GM23248 (cell line): ENCODE data around the gene MTCH1. TPM values are rescaled to one million over a fixed set of nuclear protein-coding genes. Genes with fewer than 3 reads are reported as not detected.

Source experiments
- DNase-seq: peaks from one replicate; pipeline ENCODE4 v3.0.0-alpha.2; 2015
- H2AFZ ChIP-seq: fragments of 200-600 bp; sonication (generic); 2 replicates; pipeline ENCODE4 v1.6.1; 2016; ENCODE audit warnings: antibody characterized with exemption
- H3F3A ChIP-seq: fragments of 200-600 bp; sonication (generic); 2 replicates; pipeline ENCODE4 v1.6.1; 2016; ENCODE audit warnings: mild to moderate bottlenecking, antibody characterized with exemption, mixed run types; ENCODE audit not compliant: insufficient read depth
- H3K27ac ChIP-seq: fragments of 200-600 bp; sonication (generic); 2 replicates; pipeline ENCODE4 v1.5.1; 2016; ENCODE audit warnings: mild to moderate bottlenecking
- H3K27me3 ChIP-seq: fragments of 200-600 bp; sonication (generic); replicated peaks from 2 replicates; pipeline ENCODE4 v1.6.1; 2016; ENCODE audit warnings: mild to moderate bottlenecking; ENCODE audit not compliant: insufficient read depth
- H3K36me3 ChIP-seq: fragments of 200-600 bp; sonication (generic); 2 replicates; pipeline ENCODE4 v1.6.1; 2016; ENCODE audit warnings: low read depth, mild to moderate bottlenecking
- H3K4me1 ChIP-seq: fragments of 200-600 bp; sonication (generic); 2 replicates; pipeline ENCODE4 v1.6.1; 2016; ENCODE audit warnings: mild to moderate bottlenecking; ENCODE audit not compliant: insufficient read depth
- H3K4me2 ChIP-seq: fragments of 200-600 bp; sonication (generic); one replicate; pipeline ENCODE4 v1.6.1; 2016; ENCODE audit warnings: mild to moderate bottlenecking; ENCODE audit not compliant: unreplicated experiment
- H3K4me3 ChIP-seq: fragments of 200-600 bp; sonication (generic); 2 replicates; pipeline ENCODE4 v1.5.1; 2016; ENCODE audit warnings: mild to moderate bottlenecking
- H3K79me2 ChIP-seq: fragments of 200-600 bp; sonication (generic); 2 replicates; pipeline ENCODE4 v1.6.1; 2016; ENCODE audit warnings: mild to moderate bottlenecking; ENCODE audit not compliant: insufficient read depth
- H3K9ac ChIP-seq: fragments of 200-600 bp; sonication (generic); 2 replicates; pipeline ENCODE4 v1.6.1; 2016; ENCODE audit warnings: mild to moderate bottlenecking
- H3K9me2 ChIP-seq: fragments of 200-600 bp; sonication (generic); 2 replicates; pipeline ENCODE4 v1.6.1; 2016; ENCODE audit warnings: mixed run types, mild to moderate bottlenecking, moderate library complexity; ENCODE audit not compliant: insufficient read depth
- H3K9me3 ChIP-seq: fragments of 200-600 bp; sonication (generic); one replicate; pipeline ENCODE4 v1.6.1; 2017; ENCODE audit warnings: low read depth
- H4K20me1 ChIP-seq: fragments of 200-600 bp; sonication (generic); 2 replicates; pipeline ENCODE4 v1.6.0; 2016; ENCODE audit not compliant: insufficient read depth
- EZH2 ChIP-seq: fragments of 200-600 bp; sonication (generic); IDR thresholded peaks from 2 replicates; pipeline ENCODE4 v1.6.1; 2018; ENCODE audit warnings: antibody characterized with exemption, mild to moderate bottlenecking; ENCODE audit not compliant: insufficient read depth, poor library complexity, severe bottlenecking
- EZH2phosphoT487 ChIP-seq: fragments of 200-600 bp; sonication (generic); IDR thresholded peaks from 2 replicates; pipeline ENCODE4 v1.6.1; 2018; ENCODE audit warnings: antibody characterized with exemption, moderate library complexity, mild to moderate bottlenecking, low read depth; ENCODE audit not compliant: insufficient read depth
- WGBS, 2 experiments: methylation state at CpG; one replicate each; pipeline ENCODE4 v1.1.6; 2015 to 2017; ENCODE audit warnings: low lambda C conversion rate in 2 of 2, low coverage in 1 of 2; ENCODE audit errors: missing lambda C conversion rate in 2 of 2; 5-methylcytosine and 5-hydroxymethylcytosine counted together
- in situ Hi-C: fragments of 300-500 bp; cut with MboI; formaldehyde crosslinking; loops from 2 replicates; pipeline ENCODE4 v1.15.0; 2020
- polyA plus RNA-seq: library from polyadenylated mRNA; unstranded; fragments of >200 nt; fragmentation: Nextera tagmentation; extraction: Ambion mirVana; gene quantifications from 2 replicates; pipeline ENCODE4 v1.2.1, GENCODE V29; 2016
- total RNA-seq: library from RNA; depleted of rRNA; stranded (reverse); fragments of >200 nt; shearing (Covaris generic); gene quantifications from 2 replicates; pipeline ENCODE4 v1.2.3, GENCODE V29; 2014

The MTCH1 gene
- total and polyA plus RNA-seq, 2 experiments from 2014 or later: 370 to 473 TPM

DNA sequence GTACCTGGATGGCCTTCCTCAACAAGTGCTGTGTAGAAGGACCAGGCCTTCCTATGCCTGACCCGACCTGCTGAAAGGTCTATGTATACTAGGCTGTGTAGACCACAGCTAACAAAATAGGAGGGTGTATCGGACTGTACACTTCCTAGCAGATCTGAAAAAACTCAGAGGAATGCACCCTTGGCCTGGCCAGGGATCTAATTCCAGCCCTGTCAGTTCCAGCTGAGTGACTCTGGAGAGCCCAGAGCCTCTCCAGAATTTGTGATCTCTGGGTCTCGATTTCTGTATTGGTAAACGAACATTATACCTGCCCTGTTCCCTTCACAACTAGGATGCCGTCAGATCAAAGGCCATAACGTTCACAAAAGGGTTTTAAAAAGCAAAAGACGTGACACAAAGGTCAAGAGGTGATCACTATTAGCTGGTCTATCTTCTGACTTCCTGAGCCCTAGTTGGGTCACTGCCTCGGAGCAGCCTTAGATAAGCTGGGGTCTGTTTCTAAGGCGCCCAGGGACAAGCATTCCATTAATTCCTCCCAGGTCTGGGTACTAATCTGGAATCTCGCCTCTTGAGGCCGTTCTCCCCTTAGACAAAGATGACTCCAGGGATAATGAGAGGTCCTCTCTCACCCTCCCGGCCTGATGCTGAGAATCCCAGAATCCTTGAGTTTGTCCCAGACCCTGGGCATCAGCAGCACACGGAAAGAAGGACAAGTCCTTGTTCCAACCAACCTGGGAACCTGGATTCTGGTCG, 13.9 kb downstream of the MTCH1 start:
- WGBS, 2 experiments: 79 to 83% methylated on average over 14 of the region's 14 CpGs

DNA sequence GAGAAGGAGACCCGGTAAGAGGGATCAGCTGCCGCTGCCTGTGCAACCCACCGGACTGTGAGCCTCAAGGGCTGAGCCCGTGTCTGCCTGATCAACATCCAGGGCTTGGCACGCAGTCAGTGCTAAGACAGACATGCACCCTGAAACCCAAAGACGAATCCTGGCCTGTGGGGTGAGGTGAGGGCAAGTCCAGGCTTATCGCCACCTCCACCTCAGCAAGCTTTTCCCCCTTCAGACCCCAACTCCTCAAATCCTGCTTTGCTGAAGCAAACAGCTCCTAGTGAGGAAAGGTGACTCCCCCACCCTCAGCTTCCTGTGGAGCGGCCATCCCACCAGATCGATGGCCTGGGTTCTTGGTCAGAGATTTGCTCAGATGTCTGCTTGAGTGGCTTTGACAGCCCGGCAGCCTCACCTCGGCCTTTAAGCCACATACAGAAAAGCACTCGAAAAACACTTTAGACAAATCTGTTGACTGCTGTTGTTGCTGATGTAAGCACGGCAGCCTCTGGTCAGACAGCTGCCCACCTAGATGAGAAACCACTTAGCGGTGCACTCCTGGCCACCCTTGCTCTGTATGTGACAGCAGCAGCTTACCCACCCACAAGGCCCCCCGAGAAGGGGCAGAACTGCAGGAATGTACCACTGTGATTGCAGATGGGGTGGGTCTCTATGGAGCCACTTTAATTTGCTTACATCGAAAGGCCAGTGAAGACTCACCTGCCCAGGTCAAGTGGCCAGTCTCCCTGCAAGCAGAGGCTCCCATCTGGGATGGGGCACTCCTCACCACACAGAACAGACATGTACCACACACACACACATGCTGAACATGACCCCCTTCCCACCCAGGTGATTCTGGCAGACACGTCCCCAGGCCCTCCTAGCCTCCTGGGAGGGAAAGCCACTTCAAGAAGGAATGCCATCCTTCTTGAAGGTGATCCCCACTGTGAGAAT, 14.8 kb downstream of the MTCH1 start:
- H3K79me2 ChIP-seq: peaks cover 44% of the 10 kb centered on the region
- H2AFZ ChIP-seq: no peak overlapping the region
- no peak overlapping the region for H3K4me3 ChIP-seq
- H3K27ac ChIP-seq: no peak overlapping the region
- no peaks in the 10 kb centered on the region for H3K27me3 ChIP-seq
- H3K9me3 ChIP-seq: no peaks in the 10 kb centered on the region
- H3K36me3 ChIP-seq: peaks cover 75% of the 10 kb centered on the region
- no peak overlapping the region for H3K4me2 ChIP-seq
- peaks cover 35% of the 10 kb centered on the region for H3F3A ChIP-seq
- 73 to 74% methylated on average over 16 to 17 of the region's 17 CpGs for WGBS, 2 experiments
- no peaks in the 10 kb centered on the region for H3K9me2 ChIP-seq
- no peaks in the 10 kb centered on the region for H4K20me1 ChIP-seq
- no peaks in the 10 kb centered on the region for H3K4me1 ChIP-seq
- H3K9ac ChIP-seq: peak overlapping the region; percentile 21; the same call in 1 of the 2 replicates
- no peak for TF ChIP-seq EZH2phosphoT487
- no peak for TF ChIP-seq EZH2
- no peak for DNase-seq
- in situ Hi-C loops: no loop called here

More for the DNA sequence above, 13.9 kb downstream of the MTCH1 start:
- no peaks in the 10 kb centered on the region for H3K27me3 ChIP-seq
- no peak overlapping the region for H3K4me3 ChIP-seq
- H3K27ac ChIP-seq: no peak overlapping the region
- no peaks in the 10 kb centered on the region for H4K20me1 ChIP-seq
- TF ChIP-seq EZH2phosphoT487 (no peak), EZH2 (no peak)
- no peak overlapping the region for H3K4me2 ChIP-seq
- H2AFZ ChIP-seq: no peak overlapping the region
- no peaks in the 10 kb centered on the region for H3K9me3 ChIP-seq
- no peaks in the 10 kb centered on the region for H3K4me1 ChIP-seq
- no peak for DNase-seq
- H3K36me3 ChIP-seq: peaks cover 82% of the 10 kb centered on the region
- H3K9me2 ChIP-seq: no peaks in the 10 kb centered on the region
- H3F3A ChIP-seq: peaks cover 25% of the 10 kb centered on the region
- H3K79me2 ChIP-seq: peaks cover 53% of the 10 kb centered on the region
- in situ Hi-C loops: no loop called here
- H3K9ac ChIP-seq: peak overlapping the region; percentile 21; the same call in 1 of the 2 replicates

GRCh38 chr6:36969988-36970891, 15.8 kb downstream of the MTCH1 start:
- Histone ChIP-seq H3K4me1 (no peaks in the 10 kb centered on the region), H3K79me2 (peaks cover 35% of the 10 kb centered on the region), H3K4me2 (no peak overlapping the region), H3K9ac (no peak overlapping the region), H3K9me3 (no peaks in the 10 kb centered on the region), H3K36me3 (peaks cover 67% of the 10 kb centered on the region), H2AFZ (no peak overlapping the region), H3K27ac (no peak overlapping the region), H4K20me1 (no peaks in the 10 kb centered on the region), H3K4me3 (no peak overlapping the region), H3F3A (peaks cover 44% of the 10 kb centered on the region), H3K27me3 (no peaks in the 10 kb centered on the region), H3K9me2 (no peaks in the 10 kb centered on the region)
- DNase-seq: no peak
- no peak for TF ChIP-seq EZH2phosphoT487
- TF ChIP-seq EZH2: no peak
- 81 to 85% methylated on average over 17 of the region's 17 CpGs for WGBS, 2 experiments
- in situ Hi-C loops: no loop called here
